NCI-H146 treated with DMSO at 0.1 percent for 48 hours (cell line): ENCODE measurements around the gene PTPN3.
"Not testable (repeated sequence)": the region's sequence is repeated elsewhere in the genome, so short reads cannot be mapped to it uniquely, and the experiment has no call there.

ENCODE experiments used
- DNase-seq: peaks from one replicate; lab custom pipeline; 2025; ENCODE audit not compliant: unreplicated experiment; lab: John Stamatoyannopoulos, UW

PTPN3 gene

GRCh38 chr9:109403116-109403515, 95.0 kb downstream of the PTPN3 start:
- no peak for DNase-seq

- no peak for DNase-seq
Observed at GRCh38 chr9:109401990-109402318, 96.2 kb downstream of the PTPN3 start.

GRCh38 chr9:109401169-109401989, 96.7 kb downstream of the PTPN3 start:
- peak; percentile 31 for DNase-seq

GRCh38 chr9:109399258-109399767, 98.8 kb downstream of the PTPN3 start:
- no peak for DNase-seq

- DNase-seq, result no peak
Observed at GRCh38 chr9:109391176-109391575, 106.9 kb downstream of the PTPN3 start.

- DNase-seq, result no peak
Observed at GRCh38 chr9:109387856-109388255, 110.3 kb downstream of the PTPN3 start.

- no peak for DNase-seq
Observed at GRCh38 chr9:109387206-109387605, 110.9 kb downstream of the PTPN3 start.

- no peak for DNase-seq
Observed at GRCh38 chr9:109385499-109385898, 112.6 kb downstream of the PTPN3 start.

GRCh38 chr9:109383947-109384346, 114.2 kb downstream of the PTPN3 start:
- DNase-seq, result no peak

GRCh38 chr9:109383356-109383755, 114.8 kb downstream of the PTPN3 start:
- no peak for DNase-seq

GRCh38 chr9:109382585-109382984, 115.5 kb downstream of the PTPN3 start:
- DNase-seq, result no peak

- DNase-seq, result no peak
Observed at GRCh38 chr9:109382182-109382581, 115.9 kb downstream of the PTPN3 start.

- DNase-seq, result no peak
Observed at GRCh38 chr9:109381011-109381729, 116.9 kb downstream of the PTPN3 start.

- no peak for DNase-seq
Observed at GRCh38 chr9:109379513-109379912, 118.6 kb downstream of the PTPN3 start.

- no peak for DNase-seq
Observed at GRCh38 chr9:109378316-109378715, 119.8 kb downstream of the PTPN3 start.

GRCh38 chr9:109372246-109372645, 125.9 kb downstream of the PTPN3 start:
- DNase-seq, result no peak

GRCh38 chr9:109371374-109371773, 126.7 kb downstream of the PTPN3 start:
- DNase-seq, result no peak

- peak; percentile 14 for DNase-seq
Observed at GRCh38 chr9:109369285-109369684, 128.8 kb downstream of the PTPN3 start.

GRCh38 chr9:109360771-109361170, 137.3 kb downstream of the PTPN3 start:
- no peak for DNase-seq

GRCh38 chr9:109358968-109359603, 139.0 kb downstream of the PTPN3 start:
- not testable (repeated sequence) for DNase-seq

GRCh38 chr9:109355564-109356297, 142.4 kb downstream of the PTPN3 start:
- peak; percentile 84 for DNase-seq
